NCI-H2227 (cell line): ENCODE results near the gene SOX8.
A peak's percentile ranks its signal among the peaks of the same experiment; 100 is the strongest.

Experiments
- DNase-seq: peaks from one replicate; lab custom pipeline; 2025; ENCODE audit not compliant: unreplicated experiment; lab: John Stamatoyannopoulos, UW

Gene SOX8

GRCh38 chr16:972316-973002 is 9.1 kb upstream of the SOX8 start:
- DNase-seq, result no peak

- no peak for DNase-seq
Measured at GRCh38 chr16:973366-973765, 8.2 kb upstream of the SOX8 start.

- DNase-seq, result no peak
Measured at GRCh38 chr16:974001-974601, 7.5 kb upstream of the SOX8 start.

GRCh38 chr16:974611-975261 is 6.8 kb upstream of the SOX8 start:
- no peak for DNase-seq

GRCh38 chr16:975291-975690 is 6.3 kb upstream of the SOX8 start:
- DNase-seq, result no peak

GRCh38 chr16:976389-976931 is 5.1 kb upstream of the SOX8 start:
- DNase-seq, result no peak

- peak; percentile 24 for DNase-seq
Measured at GRCh38 chr16:977081-977701, 4.4 kb upstream of the SOX8 start.

- DNase-seq, result no peak
Measured at GRCh38 chr16:977896-978295, 3.7 kb upstream of the SOX8 start.

GRCh38 chr16:978403-978802 is 3.2 kb upstream of the SOX8 start:
- peak; percentile 34 for DNase-seq

GRCh38 chr16:979147-979546 is 2.4 kb upstream of the SOX8 start:
- no peak for DNase-seq

GRCh38 chr16:979859-980594 is 1.5 kb upstream of the SOX8 start:
- no peak for DNase-seq

- DNase-seq, result no peak
Measured at GRCh38 chr16:980595-980854, 1.0 kb upstream of the SOX8 start.

- DNase-seq, result peak; percentile 61
Measured at GRCh38 chr16:982145-983043, 824 bp downstream of the SOX8 start.

GRCh38 chr16:983044-984030 is 1.8 kb downstream of the SOX8 start:
- no peak for DNase-seq

GRCh38 chr16:984121-984694 is 2.6 kb downstream of the SOX8 start:
- no peak for DNase-seq

- no peak for DNase-seq
Measured at GRCh38 chr16:984736-985636, 3.4 kb downstream of the SOX8 start.

- DNase-seq, result no peak
Measured at GRCh38 chr16:985646-986400, 4.3 kb downstream of the SOX8 start.
